GM23248 (cell line): Measurements from ENCODE around the gene ARL3.

Source experiments
- EZH2 ChIP-seq: fragments of 200-600 bp; sonication (generic); IDR thresholded peaks from 2 replicates; pipeline ENCODE4 v1.6.1; 2018; ENCODE audit warnings: antibody characterized with exemption, mild to moderate bottlenecking; ENCODE audit not compliant: insufficient read depth, poor library complexity, severe bottlenecking
- EZH2phosphoT487 ChIP-seq: fragments of 200-600 bp; sonication (generic); IDR thresholded peaks from 2 replicates; pipeline ENCODE4 v1.6.1; 2018; ENCODE audit warnings: antibody characterized with exemption, moderate library complexity, mild to moderate bottlenecking, low read depth; ENCODE audit not compliant: insufficient read depth

DNA sequence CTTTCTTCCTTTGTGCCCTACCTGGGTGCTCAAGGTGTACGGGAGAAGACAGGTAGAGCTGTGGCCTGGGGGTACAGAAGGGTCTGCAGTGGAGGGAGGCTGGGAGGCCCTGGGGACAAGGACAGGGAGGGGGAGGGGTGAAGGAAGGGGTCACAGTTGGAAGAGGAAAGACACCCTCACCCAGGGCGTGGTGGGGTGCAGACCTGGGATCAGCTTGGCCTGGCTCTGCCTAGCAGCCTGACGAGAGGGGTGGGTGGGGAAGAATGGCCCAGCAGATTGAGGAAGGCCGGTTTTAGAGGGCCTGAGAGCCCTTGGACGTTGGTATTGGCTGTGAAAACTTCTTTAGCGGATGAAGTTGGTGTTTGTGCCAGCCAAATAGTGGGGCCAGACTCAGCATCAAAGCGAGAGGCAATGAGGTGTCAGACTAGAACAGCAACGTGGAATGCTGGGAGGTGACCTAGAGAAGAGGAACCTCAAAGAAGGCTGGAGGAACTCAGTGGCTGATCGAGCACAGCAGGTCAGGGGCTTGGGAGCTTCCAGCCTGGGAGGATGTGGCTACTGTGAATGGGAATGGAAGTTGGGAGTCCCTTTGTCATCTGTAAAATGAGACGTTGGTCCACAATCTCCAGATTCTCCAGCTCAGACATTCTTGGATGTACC, 88.0 kb downstream of the ARL3 start:
- TF ChIP-seq EZH2 (no peak), EZH2phosphoT487 (no peak)
